ENCODE results near the gene ASB18.

- no peak for TF ChIP-seq POLR2A (IDR thresholded peaks at IDR 0.05)
- TF ChIP-seq, protein P1, sequence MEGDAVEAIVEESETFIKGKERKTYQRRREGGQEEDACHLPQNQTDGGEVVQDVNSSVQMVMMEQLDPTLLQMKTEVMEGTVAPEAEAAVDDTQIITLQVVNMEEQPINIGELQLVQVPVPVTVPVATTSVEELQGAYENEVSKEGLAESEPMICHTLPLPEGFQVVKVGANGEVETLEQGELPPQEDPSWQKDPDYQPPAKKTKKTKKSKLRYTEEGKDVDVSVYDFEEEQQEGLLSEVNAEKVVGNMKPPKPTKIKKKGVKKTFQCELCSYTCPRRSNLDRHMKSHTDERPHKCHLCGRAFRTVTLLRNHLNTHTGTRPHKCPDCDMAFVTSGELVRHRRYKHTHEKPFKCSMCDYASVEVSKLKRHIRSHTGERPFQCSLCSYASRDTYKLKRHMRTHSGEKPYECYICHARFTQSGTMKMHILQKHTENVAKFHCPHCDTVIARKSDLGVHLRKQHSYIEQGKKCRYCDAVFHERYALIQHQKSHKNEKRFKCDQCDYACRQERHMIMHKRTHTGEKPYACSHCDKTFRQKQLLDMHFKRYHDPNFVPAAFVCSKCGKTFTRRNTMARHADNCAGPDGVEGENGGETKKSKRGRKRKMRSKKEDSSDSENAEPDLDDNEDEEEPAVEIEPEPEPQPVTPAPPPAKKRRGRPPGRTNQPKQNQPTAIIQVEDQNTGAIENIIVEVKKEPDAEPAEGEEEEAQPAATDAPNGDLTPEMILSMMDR (IDR thresholded peaks at IDR 0.05), result no peak
Observed at GRCh38 chr2:236303935-236304334, 39.7 kb upstream of the ASB18 start.
